Type B pancreatic cell (in vitro differentiated cells): ENCODE data around the gene COG1. TPM values are rescaled to one million over a fixed set of nuclear protein-coding genes. Genes with fewer than 3 reads are reported as not detected.
"Not testable (repeated sequence)": the region's sequence is repeated elsewhere in the genome, so short reads cannot be mapped to it uniquely, and the experiment has no call there.

Experiments
- DNase-seq: peaks from one replicate; pipeline ENCODE4 v3.0.0; 2021; ENCODE audit warnings: mixed read lengths; ENCODE audit not compliant: unreplicated experiment; ENCODE audit errors: extremely low spot score
- H3K27ac Mint-ChIP-seq: 2 replicates; pipeline ENCODE4 v1.8.0; 2021; ENCODE audit warnings: mild to moderate bottlenecking, mixed read lengths
- H3K27me3 Mint-ChIP-seq: 2 replicates; pipeline ENCODE4 v1.8.0; 2021; ENCODE audit warnings: mixed read lengths
- H3K36me3 Mint-ChIP-seq: 2 replicates; pipeline ENCODE4 v1.8.0; 2021; ENCODE audit warnings: mixed read lengths
- H3K4me1 Mint-ChIP-seq: one replicate; pipeline ENCODE4 v1.8.0; 2021; ENCODE audit warnings: mixed read lengths; ENCODE audit not compliant: unreplicated experiment
- H3K4me3 Mint-ChIP-seq: 2 replicates; pipeline ENCODE4 v1.8.0; 2021; ENCODE audit warnings: mild to moderate bottlenecking, mixed read lengths
- H3K9me3 Mint-ChIP-seq: 2 replicates; pipeline ENCODE4 v1.8.0; 2021; ENCODE audit warnings: mixed read lengths
- long read RNA-seq: library from polyadenylated mRNA; unstranded; transcript quantifications from one replicate; pipeline ENCODE4 v2.0.0, GENCODE V29; 2020
- total RNA-seq: library from RNA; stranded (reverse); gene quantifications from 2 replicates; pipeline ENCODE4 v1.2.1, GENCODE V29; 2021; ENCODE audit warnings: low replicate concordance
- TF ChIP-seq, protein P1 (sequence below): fragments of 200-600 bp; sonication (generic); conservative IDR thresholded peaks from 2 replicates; pipeline ENCODE4 v1.5.0; 2021; ENCODE audit warnings: antibody characterized with exemption, mild to moderate bottlenecking

The COG1 gene, protein sequence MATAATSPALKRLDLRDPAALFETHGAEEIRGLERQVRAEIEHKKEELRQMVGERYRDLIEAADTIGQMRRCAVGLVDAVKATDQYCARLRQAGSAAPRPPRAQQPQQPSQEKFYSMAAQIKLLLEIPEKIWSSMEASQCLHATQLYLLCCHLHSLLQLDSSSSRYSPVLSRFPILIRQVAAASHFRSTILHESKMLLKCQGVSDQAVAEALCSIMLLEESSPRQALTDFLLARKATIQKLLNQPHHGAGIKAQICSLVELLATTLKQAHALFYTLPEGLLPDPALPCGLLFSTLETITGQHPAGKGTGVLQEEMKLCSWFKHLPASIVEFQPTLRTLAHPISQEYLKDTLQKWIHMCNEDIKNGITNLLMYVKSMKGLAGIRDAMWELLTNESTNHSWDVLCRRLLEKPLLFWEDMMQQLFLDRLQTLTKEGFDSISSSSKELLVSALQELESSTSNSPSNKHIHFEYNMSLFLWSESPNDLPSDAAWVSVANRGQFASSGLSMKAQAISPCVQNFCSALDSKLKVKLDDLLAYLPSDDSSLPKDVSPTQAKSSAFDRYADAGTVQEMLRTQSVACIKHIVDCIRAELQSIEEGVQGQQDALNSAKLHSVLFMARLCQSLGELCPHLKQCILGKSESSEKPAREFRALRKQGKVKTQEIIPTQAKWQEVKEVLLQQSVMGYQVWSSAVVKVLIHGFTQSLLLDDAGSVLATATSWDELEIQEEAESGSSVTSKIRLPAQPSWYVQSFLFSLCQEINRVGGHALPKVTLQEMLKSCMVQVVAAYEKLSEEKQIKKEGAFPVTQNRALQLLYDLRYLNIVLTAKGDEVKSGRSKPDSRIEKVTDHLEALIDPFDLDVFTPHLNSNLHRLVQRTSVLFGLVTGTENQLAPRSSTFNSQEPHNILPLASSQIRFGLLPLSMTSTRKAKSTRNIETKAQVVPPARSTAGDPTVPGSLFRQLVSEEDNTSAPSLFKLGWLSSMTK
- 36.5 and 37.2 TPM in 2 replicates for total RNA-seq
- long read RNA-seq, transcript COG1-201 (14 exons, 3,079 nt), result major isoform, 75 of 112 reads
- long read RNA-seq, partial matches to known transcripts, result 19 of 112 reads
- long read RNA-seq, other reads (novel, unspliced or antisense), result 18 of 112 reads

DNA sequence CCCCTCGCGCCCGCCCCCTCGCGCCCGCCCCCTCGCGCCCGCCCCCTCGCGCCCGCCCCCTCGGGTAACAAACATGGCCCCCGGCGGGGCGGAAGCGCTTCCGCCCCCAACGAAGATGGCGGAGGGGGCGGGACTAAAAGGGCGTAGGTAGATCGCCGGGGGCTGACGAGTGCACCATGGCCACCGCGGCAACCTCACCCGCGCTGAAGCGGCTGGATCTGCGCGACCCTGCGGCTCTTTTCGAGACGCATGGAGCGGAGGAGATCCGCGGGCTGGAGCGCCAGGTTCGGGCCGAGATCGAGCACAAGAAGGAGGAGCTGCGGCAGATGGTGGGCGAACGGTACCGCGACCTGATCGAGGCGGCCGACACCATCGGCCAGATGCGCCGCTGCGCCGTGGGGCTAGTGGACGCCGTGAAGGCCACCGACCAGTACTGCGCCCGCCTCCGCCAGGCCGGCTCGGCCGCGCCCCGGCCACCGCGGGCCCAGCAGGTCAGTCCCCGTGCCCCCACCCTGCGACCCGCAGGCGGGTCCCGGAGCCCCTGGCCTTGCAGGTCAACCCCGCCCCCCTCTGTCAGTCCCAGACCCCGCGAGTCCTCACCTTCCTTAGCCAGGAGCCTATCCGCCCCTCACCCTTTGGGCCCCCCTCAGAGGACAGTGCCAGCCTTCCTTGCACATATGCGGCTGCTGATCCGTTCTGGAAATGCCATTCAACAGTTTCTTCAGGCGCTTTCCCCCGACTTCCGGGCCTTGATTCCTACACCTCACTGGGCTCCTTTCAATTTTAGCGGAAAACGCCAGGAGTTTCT is at the start of gene COG1:
Gene COG1, plus strand, starts transcription at position 162 of the 808 bp plus-strand sequence. Its CDS starts 15 bp downstream, at position 177.
- DNase-seq, result peak; percentile 78
- Mint-ChIP-seq H3K36me3 (peaks cover 25% of the 10 kb centered on the region), H3K4me3 (peak within 1 kb of the TSS; percentile 99), H3K9me3 (no peaks in the 10 kb centered on the region), H3K27me3 (no peaks in the 10 kb centered on the region), H3K4me1 (peaks cover 21% of the 10 kb centered on the region), H3K27ac (peak within 1 kb of the TSS; percentile 87)
- TF ChIP-seq, protein P1, sequence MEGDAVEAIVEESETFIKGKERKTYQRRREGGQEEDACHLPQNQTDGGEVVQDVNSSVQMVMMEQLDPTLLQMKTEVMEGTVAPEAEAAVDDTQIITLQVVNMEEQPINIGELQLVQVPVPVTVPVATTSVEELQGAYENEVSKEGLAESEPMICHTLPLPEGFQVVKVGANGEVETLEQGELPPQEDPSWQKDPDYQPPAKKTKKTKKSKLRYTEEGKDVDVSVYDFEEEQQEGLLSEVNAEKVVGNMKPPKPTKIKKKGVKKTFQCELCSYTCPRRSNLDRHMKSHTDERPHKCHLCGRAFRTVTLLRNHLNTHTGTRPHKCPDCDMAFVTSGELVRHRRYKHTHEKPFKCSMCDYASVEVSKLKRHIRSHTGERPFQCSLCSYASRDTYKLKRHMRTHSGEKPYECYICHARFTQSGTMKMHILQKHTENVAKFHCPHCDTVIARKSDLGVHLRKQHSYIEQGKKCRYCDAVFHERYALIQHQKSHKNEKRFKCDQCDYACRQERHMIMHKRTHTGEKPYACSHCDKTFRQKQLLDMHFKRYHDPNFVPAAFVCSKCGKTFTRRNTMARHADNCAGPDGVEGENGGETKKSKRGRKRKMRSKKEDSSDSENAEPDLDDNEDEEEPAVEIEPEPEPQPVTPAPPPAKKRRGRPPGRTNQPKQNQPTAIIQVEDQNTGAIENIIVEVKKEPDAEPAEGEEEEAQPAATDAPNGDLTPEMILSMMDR, result no peak

DNA sequence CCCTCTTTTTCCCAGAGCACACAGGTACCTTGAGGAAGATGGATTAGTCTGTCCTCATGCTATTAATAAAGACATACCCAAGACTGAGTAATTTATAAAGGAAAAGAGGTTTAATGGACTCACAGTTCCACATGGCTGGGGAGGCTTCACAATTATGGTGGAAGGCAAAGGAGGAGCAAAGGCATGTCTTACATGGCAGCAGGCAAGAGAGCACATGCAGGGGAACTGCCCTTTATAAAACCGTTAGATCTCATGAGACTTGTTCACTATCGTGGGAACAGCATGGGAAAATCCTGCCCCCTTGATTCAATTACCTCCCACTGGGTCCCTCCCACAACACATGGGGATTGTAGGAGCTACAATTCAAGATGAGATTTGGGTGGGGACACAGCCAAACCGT is 48.6 kb upstream of the COG1 start:
- not testable (repeated sequence) for DNase-seq, H3K4me3 Mint-ChIP-seq, H3K4me1 Mint-ChIP-seq, H3K27ac Mint-ChIP-seq, H3K36me3 Mint-ChIP-seq
- Mint-ChIP-seq H3K27me3 (peaks cover 12% of the 10 kb centered on the region), H3K9me3 (peaks cover 13% of the 10 kb centered on the region)

DNA sequence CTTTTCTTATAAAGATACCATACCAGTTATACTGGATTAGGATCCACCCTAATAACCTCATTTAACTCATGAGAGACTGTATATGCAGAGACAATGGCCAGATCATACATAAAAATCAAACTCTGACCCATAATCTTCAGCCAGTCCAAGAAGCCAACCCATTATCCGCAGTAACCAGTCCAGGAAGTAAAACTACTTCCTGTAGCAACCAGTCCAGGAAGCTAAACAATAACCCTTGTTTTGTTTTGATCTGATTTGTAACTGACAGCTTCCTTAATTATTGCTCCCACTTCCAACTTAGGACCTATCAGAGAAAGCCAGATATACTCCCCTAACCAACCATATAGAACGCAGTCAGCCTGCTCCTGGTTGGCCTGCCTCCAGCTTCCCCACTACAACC is 47.2 kb upstream of the COG1 start:
- no peak for DNase-seq
- no peak overlapping the region for H3K4me3 Mint-ChIP-seq
- no peak overlapping the region for H3K27ac Mint-ChIP-seq
- no peaks in the 10 kb centered on the region for H3K36me3 Mint-ChIP-seq
- peaks cover 13% of the 10 kb centered on the region for H3K9me3 Mint-ChIP-seq
- H3K4me1 Mint-ChIP-seq, result peaks cover 3% of the 10 kb centered on the region
- TF ChIP-seq, protein P1, result no peak
- H3K27me3 Mint-ChIP-seq, result peaks cover 9% of the 10 kb centered on the region

DNA sequence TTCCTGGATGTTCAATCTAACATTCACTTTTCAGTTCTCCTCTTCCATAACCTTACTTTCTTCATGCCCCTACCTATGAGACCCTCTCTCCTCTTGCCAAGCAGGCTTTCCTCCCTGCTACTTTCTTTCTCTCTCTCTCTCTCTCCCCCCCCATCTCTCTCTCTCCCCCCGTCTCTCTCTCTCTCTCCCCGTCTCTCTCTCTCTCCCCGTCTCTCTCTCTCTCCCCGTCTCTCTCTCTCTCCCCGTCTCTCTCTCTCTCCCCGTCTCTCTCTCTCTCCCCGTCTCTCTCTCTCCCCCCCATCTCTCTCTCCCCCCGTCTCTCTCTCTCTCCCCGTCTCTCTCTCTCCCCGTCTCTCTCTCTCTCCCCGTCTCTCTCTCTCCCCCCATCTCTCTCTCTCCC is 45.1 kb upstream of the COG1 start:
- DNase-seq, H3K4me3 Mint-ChIP-seq, H3K27ac Mint-ChIP-seq, H3K27me3 Mint-ChIP-seq, H3K36me3 Mint-ChIP-seq: not testable (repeated sequence)
- Mint-ChIP-seq H3K4me1 (peaks cover 11% of the 10 kb centered on the region), H3K9me3 (peaks cover 19% of the 10 kb centered on the region)

DNA sequence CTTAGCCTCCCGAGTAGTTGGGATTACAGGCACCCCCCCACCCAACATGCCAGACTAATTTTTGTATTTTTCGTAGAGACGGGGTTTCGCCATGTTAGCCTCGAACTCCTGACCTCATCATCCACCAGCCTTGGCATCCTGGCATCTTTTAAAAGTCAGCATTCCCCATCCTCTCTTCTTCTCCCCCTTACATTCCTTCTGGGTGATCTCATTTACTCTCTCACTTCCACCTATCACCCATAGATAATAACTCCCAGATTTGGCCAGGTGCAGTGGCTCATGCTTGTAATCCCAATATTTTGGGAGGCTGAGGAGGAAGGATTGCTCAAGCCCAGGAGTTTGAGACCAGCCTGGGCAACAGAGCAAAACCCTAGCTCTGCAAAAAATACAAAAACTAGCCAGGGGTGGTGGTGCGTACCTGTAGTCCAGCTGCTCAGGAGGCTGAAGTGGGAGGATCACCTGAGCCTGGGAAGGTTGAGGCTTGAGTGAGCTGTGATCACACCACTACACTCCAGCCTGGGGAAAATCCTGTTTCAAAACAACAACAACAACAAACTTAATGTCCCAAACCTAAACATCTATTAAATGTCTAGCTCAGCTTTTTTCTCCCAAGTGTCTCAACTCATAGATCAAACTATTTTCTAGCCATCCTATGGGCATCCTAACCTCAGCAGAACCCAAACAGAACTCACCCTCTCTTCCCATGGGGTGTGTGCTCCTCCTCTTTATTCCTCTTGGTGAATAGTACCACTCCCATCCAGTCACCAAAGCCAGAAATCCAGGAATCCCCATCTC is 44.1 kb upstream of the COG1 start:
- H3K36me3 Mint-ChIP-seq, result no peaks in the 10 kb centered on the region
- H3K9me3 Mint-ChIP-seq, result peaks cover 19% of the 10 kb centered on the region
- no peak for DNase-seq
- H3K4me3 Mint-ChIP-seq, result no peak overlapping the region
- TF ChIP-seq, protein P1, result no peak
- peaks cover 11% of the 10 kb centered on the region for H3K4me1 Mint-ChIP-seq
- H3K27ac Mint-ChIP-seq, result no peak overlapping the region
- H3K27me3 Mint-ChIP-seq, result peaks cover 8% of the 10 kb centered on the region

DNA sequence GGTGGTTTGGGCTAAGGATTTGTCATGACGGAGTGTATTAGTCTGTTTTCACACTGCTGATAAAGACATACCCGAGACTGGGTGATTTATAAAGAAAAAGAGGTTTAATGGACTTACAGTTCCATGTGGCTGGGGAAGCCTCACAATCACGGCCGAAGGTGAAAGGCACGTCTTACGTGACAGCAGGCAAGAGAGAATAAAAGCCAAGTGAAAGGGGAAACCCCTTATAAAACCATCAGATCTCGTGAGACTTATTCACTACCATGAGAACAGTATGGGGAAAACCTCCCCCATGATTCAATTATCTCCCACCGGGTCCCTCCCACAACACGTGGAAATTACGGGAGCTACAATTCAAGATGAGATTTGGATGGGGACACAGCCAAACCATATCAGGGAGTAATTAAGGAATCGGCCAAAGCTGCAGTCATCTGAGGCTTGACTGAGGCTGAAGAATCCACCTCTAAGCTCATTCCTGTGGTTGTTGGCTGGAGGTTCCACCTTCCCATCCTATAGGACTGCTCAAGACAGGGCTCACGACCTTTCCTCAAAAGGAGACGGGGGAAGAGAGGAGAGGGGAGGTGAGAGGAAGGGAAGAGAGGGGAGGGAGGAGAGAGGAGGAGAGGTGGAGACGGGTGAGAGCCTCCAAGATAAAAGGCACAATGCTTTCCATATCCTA is 42.1 kb upstream of the COG1 start:
- H3K4me3 Mint-ChIP-seq, H3K9me3 Mint-ChIP-seq, H3K27ac Mint-ChIP-seq, DNase-seq, H3K36me3 Mint-ChIP-seq: not testable (repeated sequence)
- Mint-ChIP-seq H3K4me1 (peaks cover 16% of the 10 kb centered on the region), H3K27me3 (peaks cover 11% of the 10 kb centered on the region)
